Measurements from ENCODE around the gene STAG2. TPM values are rescaled to one million over a fixed set of nuclear protein-coding genes. Genes with fewer than 3 reads are reported as not detected.

The STAG2 gene
- total RNA-seq, 1 donor from 2014 or later = 125 TPM

Other genes starting within 250 kb of the STAG2 start
- 49.5 and 65.1 TPM in 2 replicates for gene THOC2, start 228.7 kb upstream of the STAG2 start, total RNA-seq
- gene XIAP, start 101.7 kb upstream of the STAG2 start, total RNA-seq = 48.0 and 54.3 TPM in 2 replicates